Activated T-cell treated with anti-CD3 and anti-CD28 coated beads, Interleukin-2, amount 50 U/mL, for 24 hours (primary cell): Measurements from ENCODE around the gene SUCLA2.

Experiments
- DNase-seq: peaks from one replicate; pipeline ENCODE4 v3.0.0-alpha.2; 2020
- H3K27ac Mint-ChIP-seq: 2 replicates; pipeline ENCODE4 v1.8.0; 2020; ENCODE audit warnings: mild to moderate bottlenecking, mixed read lengths
- H3K27me3 Mint-ChIP-seq: 2 replicates; pipeline ENCODE4 v1.8.0; 2020; ENCODE audit warnings: mixed read lengths
- H3K36me3 Mint-ChIP-seq: 2 replicates; pipeline ENCODE4 v1.8.0; 2020; ENCODE audit warnings: low read depth, mixed read lengths
- H3K4me1 Mint-ChIP-seq: 2 replicates; pipeline ENCODE4 v1.8.0; 2020; ENCODE audit warnings: low read depth, mixed read lengths
- H3K4me3 Mint-ChIP-seq: 2 replicates; pipeline ENCODE4 v1.8.0; 2020; ENCODE audit warnings: mild to moderate bottlenecking, moderate library complexity, mixed read lengths
- H3K9me3 Mint-ChIP-seq: 2 replicates; pipeline ENCODE4 v1.8.0; 2020; ENCODE audit warnings: mixed read lengths

The SUCLA2 gene

GRCh38 chr13:47903836-47904235 is 97.2 kb downstream of the SUCLA2 start:
- H3K4me1 Mint-ChIP-seq, result no peaks in the 10 kb centered on the region
- H3K27me3 Mint-ChIP-seq, result no peaks in the 10 kb centered on the region
- no peak for DNase-seq
- H3K9me3 Mint-ChIP-seq, result peaks cover 2% of the 10 kb centered on the region
- no peak overlapping the region for H3K27ac Mint-ChIP-seq
- peaks cover 23% of the 10 kb centered on the region for H3K36me3 Mint-ChIP-seq
- no peak overlapping the region for H3K4me3 Mint-ChIP-seq

- Mint-ChIP-seq H3K9me3 (peaks cover 2% of the 10 kb centered on the region), H3K36me3 (peaks cover 26% of the 10 kb centered on the region), H3K4me1 (no peaks in the 10 kb centered on the region), H3K27ac (no peak overlapping the region), H3K27me3 (no peaks in the 10 kb centered on the region), H3K4me3 (no peak overlapping the region)
- no peak for DNase-seq
Observed at GRCh38 chr13:47901441-47901840, 99.6 kb downstream of the SUCLA2 start.

GRCh38 chr13:47898080-47898479 is 103.0 kb downstream of the SUCLA2 start:
- H3K27me3 Mint-ChIP-seq, result no peaks in the 10 kb centered on the region
- H3K27ac Mint-ChIP-seq, result no peak overlapping the region
- peaks cover 2% of the 10 kb centered on the region for H3K9me3 Mint-ChIP-seq
- no peak for DNase-seq
- H3K36me3 Mint-ChIP-seq, result peaks cover 10% of the 10 kb centered on the region
- H3K4me1 Mint-ChIP-seq, result no peaks in the 10 kb centered on the region
- H3K4me3 Mint-ChIP-seq, result no peak overlapping the region

GRCh38 chr13:47897411-47898050 is 103.5 kb downstream of the SUCLA2 start:
- Mint-ChIP-seq H3K4me3 (no peak overlapping the region), H3K9me3 (peaks cover 2% of the 10 kb centered on the region), H3K27ac (no peak overlapping the region), H3K36me3 (peaks cover 10% of the 10 kb centered on the region), H3K4me1 (no peaks in the 10 kb centered on the region), H3K27me3 (no peaks in the 10 kb centered on the region)
- DNase-seq, result no peak

- no peaks in the 10 kb centered on the region for H3K4me1 Mint-ChIP-seq
- H3K27me3 Mint-ChIP-seq, result no peaks in the 10 kb centered on the region
- peaks cover 2% of the 10 kb centered on the region for H3K9me3 Mint-ChIP-seq
- no peak overlapping the region for H3K27ac Mint-ChIP-seq
- H3K36me3 Mint-ChIP-seq, result peaks cover 10% of the 10 kb centered on the region
- no peak for DNase-seq
- no peak overlapping the region for H3K4me3 Mint-ChIP-seq
Observed at GRCh38 chr13:47896546-47896945, 104.5 kb downstream of the SUCLA2 start.

- no peak overlapping the region for H3K4me3 Mint-ChIP-seq
- peaks cover 9% of the 10 kb centered on the region for H3K36me3 Mint-ChIP-seq
- H3K27me3 Mint-ChIP-seq, result no peaks in the 10 kb centered on the region
- peaks cover 2% of the 10 kb centered on the region for H3K9me3 Mint-ChIP-seq
- no peaks in the 10 kb centered on the region for H3K4me1 Mint-ChIP-seq
- no peak for DNase-seq
- H3K27ac Mint-ChIP-seq, result no peak overlapping the region
Observed at GRCh38 chr13:47896111-47896510, 105.0 kb downstream of the SUCLA2 start.

GRCh38 chr13:47893527-47893926 is 107.5 kb downstream of the SUCLA2 start:
- no peaks in the 10 kb centered on the region for H3K27me3 Mint-ChIP-seq
- H3K4me3 Mint-ChIP-seq, result no peak overlapping the region
- no peak overlapping the region for H3K27ac Mint-ChIP-seq
- no peak for DNase-seq
- peaks cover 3% of the 10 kb centered on the region for H3K36me3 Mint-ChIP-seq
- H3K9me3 Mint-ChIP-seq, result no peaks in the 10 kb centered on the region
- H3K4me1 Mint-ChIP-seq, result peaks cover 10% of the 10 kb centered on the region
